A673 (cell line): ENCODE measurements around the gene UMAD1. TPM values are rescaled to one million over a fixed set of nuclear protein-coding genes. Genes with fewer than 3 reads are reported as not detected.
A peak's percentile ranks its signal among the peaks of the same experiment; 100 is the strongest.

Experiments
- BruUV-seq: library from RNA; stranded (reverse); fragments of 400-500 nt; replicated peaks from 2 replicates; lab custom pipeline; 2021; lab: Mats Ljungman, UMichigan
- CTCF ChIA-PET: fragments of 300-600 bp; sonication (Branson Sonifier 250); formaldehyde crosslinking; loops from one replicate; lab custom pipeline; 2022; ENCODE audit warnings: antibody characterized with exemption; lab: Charles Lee
- POLR2A ChIA-PET: fragments of 300-600 bp; sonication (Branson Sonifier 250); formaldehyde crosslinking; loops from one replicate; lab custom pipeline; 2022; ENCODE audit warnings: antibody characterized with exemption; ENCODE audit not compliant: low non-redundant PET; lab: Charles Lee
- DNase-seq: peaks from one replicate; pipeline ENCODE4 v3.0.0-alpha.2; 2015; ENCODE audit warnings: low spot score
- H3K27ac ChIP-seq: fragments of 200-600 bp; sonication (generic); 2 replicates; pipeline ENCODE4 v1.5.1; 2016; ENCODE audit warnings: mixed run types, low read depth, mild to moderate bottlenecking, mixed read lengths, antibody characterized with exemption, low read length; ENCODE audit not compliant: poor library complexity, severe bottlenecking
- H3K27me3 ChIP-seq: fragments of 200-600 bp; sonication (generic); replicated peaks from 2 replicates; pipeline ENCODE4 v1.6.1; 2017; ENCODE audit warnings: mixed run types, low read depth, mild to moderate bottlenecking, mixed read lengths, antibody characterized with exemption, low read length; ENCODE audit not compliant: insufficient read depth, poor library complexity
- H3K36me3 ChIP-seq: fragments of 200-600 bp; sonication (generic); 2 replicates; pipeline ENCODE4 v1.6.1; 2016; ENCODE audit warnings: mixed run types, mild to moderate bottlenecking, mixed read lengths, antibody characterized with exemption, low read length; ENCODE audit not compliant: insufficient read depth, poor library complexity, severe bottlenecking
- H3K4me1 ChIP-seq: fragments of 200-600 bp; sonication (generic); 2 replicates; pipeline ENCODE4 v1.6.1; 2017; ENCODE audit warnings: mixed run types, mild to moderate bottlenecking, mixed read lengths, antibody characterized with exemption, low read length; ENCODE audit not compliant: insufficient read depth, poor library complexity, severe bottlenecking
- H3K4me3 ChIP-seq: fragments of 200-600 bp; sonication (generic); 2 replicates; pipeline ENCODE4 v1.5.1; 2016; ENCODE audit warnings: low read depth, mixed run types, mild to moderate bottlenecking, mixed read lengths, low read length; ENCODE audit not compliant: poor library complexity, severe bottlenecking
- H3K9me3 ChIP-seq: fragments of 200-600 bp; sonication (generic); 2 replicates; pipeline ENCODE4 v1.6.1; 2016; ENCODE audit warnings: mixed run types, low read depth, mild to moderate bottlenecking, mixed read lengths, antibody characterized with exemption, low read length; ENCODE audit not compliant: poor library complexity, severe bottlenecking
- CTCF ChIP-seq: fragments of 300-800, 200-600 bp; sonication (generic); conservative IDR thresholded peaks from 2 replicates; pipeline ENCODE4 v1.5.1; 2017; ENCODE audit warnings: low read depth, mild to moderate bottlenecking, antibody characterized with exemption, low read length, moderate library complexity, mixed read lengths
- EZH2 ChIP-seq: fragments of 200-600 bp; sonication (generic); IDR thresholded peaks from 2 replicates; pipeline ENCODE4 v1.6.1; 2017; ENCODE audit warnings: borderline replicate concordance, low read depth, mild to moderate bottlenecking, mixed read lengths, antibody characterized with exemption, low read length; ENCODE audit not compliant: poor library complexity, severe bottlenecking
- intact Hi-C: fragments of 100-400 bp; cut with micrococcal nuclease; formaldehyde crosslinking; loops from one replicate; pipeline ENCODE4 v1.10.0; 2022; ENCODE audit not compliant: unreplicated experiment
- total RNA-seq: library from RNA; stranded (reverse); gene quantifications from 2 replicates; pipeline ENCODE4 v1.2.3, GENCODE V29; 2021

The UMAD1 gene
- total RNA-seq, 1 experiment from 2014 or later = 13.5 TPM

DNA sequence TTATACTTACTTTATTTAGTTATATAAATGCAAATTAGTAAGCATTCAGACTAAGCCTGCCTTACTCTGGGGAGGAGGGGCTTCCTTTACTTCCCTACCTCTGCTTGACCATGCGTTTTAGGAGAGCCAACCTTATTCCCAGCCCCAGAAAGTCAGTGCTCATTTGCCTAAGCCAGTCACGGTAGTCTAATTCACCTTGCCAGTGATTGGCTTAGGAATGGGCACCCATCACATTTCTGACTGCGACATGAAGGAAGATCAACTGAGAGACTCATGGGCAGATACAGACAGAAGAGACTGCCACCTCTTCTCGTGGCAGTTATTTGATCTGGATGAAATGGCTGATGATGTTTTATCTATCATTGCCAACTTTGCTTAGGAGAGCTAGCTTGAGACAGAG, 48.4 kb downstream of the UMAD1 start:
- ChIA-PET CTCF (no interaction called here), POLR2A (no interaction called here)
- no peaks in the 10 kb centered on the region for H3K4me1 ChIP-seq
- TF ChIP-seq CTCF (no peak), EZH2 (no peak)
- no peaks in the 10 kb centered on the region for H3K9me3 ChIP-seq
- no peaks in the 10 kb centered on the region for H3K27me3 ChIP-seq
- no TSS peak for BruUV-seq
- H3K36me3 ChIP-seq = no peaks in the 10 kb centered on the region
- H3K4me3 ChIP-seq = no peak overlapping the region
- H3K27ac ChIP-seq = no peak overlapping the region
- no peak for DNase-seq
- intact Hi-C loops = loop anchor here (10.0 kb wide), 1 partner anchor 276 kb away; the partner anchor contains the start of gene GLCCI1

DNA sequence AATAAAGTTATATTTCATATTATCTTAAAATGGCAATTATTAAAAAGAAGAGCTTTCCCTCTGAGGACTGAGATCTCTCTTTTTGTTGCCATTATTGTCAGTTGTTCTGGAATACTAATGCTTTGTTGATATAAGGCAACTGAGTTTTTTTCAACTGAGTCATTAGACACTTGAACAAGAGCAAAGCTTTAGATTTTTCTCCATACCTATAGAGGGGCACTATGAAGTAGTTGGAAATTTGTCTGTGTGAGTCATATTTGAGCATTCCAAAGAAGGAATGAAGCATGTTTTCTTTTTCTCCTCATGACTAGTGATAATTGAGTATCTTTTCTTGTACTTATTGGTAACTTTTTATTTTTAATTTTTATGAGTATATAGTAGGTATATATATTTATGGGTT, 53.3 kb downstream of the UMAD1 start:
- no TSS peak for BruUV-seq
- ChIA-PET CTCF (no interaction called here), POLR2A (no interaction called here)
- Histone ChIP-seq H3K9me3 (no peaks in the 10 kb centered on the region), H3K36me3 (no peaks in the 10 kb centered on the region), H3K4me3 (no peak overlapping the region), H3K27ac (no peak overlapping the region), H3K4me1 (no peaks in the 10 kb centered on the region), H3K27me3 (no peaks in the 10 kb centered on the region)
- peak; percentile 7 for DNase-seq
- intact Hi-C loops = no loop called here
- TF ChIP-seq CTCF (no peak), EZH2 (no peak)

- Histone ChIP-seq H3K9me3 (no peaks in the 10 kb centered on the region), H3K4me3 (no peak overlapping the region), H3K27me3 (no peaks in the 10 kb centered on the region), H3K36me3 (no peaks in the 10 kb centered on the region), H3K27ac (no peak overlapping the region), H3K4me1 (no peaks in the 10 kb centered on the region)
- no TSS peak for BruUV-seq
- ChIA-PET POLR2A (no interaction called here), CTCF (no interaction called here)
- intact Hi-C loops = no loop called here
- DNase-seq = no peak
- no peak for TF ChIP-seq CTCF
Observed at GRCh38 chr7:7694542-7694941, 54.0 kb downstream of the UMAD1 start.
